ENCODE data around the gene ATXN7L1.

Gene ATXN7L1

GRCh38 chr7:105778956-105779355 is 97.4 kb downstream of the ATXN7L1 start:
- DNase-seq (ENCODE audit: low read depth), result no peak

GRCh38 chr7:105776986-105777910 is 99.2 kb downstream of the ATXN7L1 start:
- DNase-seq (ENCODE audit: low read depth), result no peak

- DNase-seq (ENCODE audit: low read depth), result no peak
Measured at GRCh38 chr7:105776068-105776790, 100.2 kb downstream of the ATXN7L1 start.

GRCh38 chr7:105775580-105775979 is 100.8 kb downstream of the ATXN7L1 start:
- DNase-seq (ENCODE audit: low read depth), result no peak

- DNase-seq (ENCODE audit: low read depth), result no peak
Measured at GRCh38 chr7:105773030-105773460, 103.4 kb downstream of the ATXN7L1 start.

GRCh38 chr7:105769901-105770628 is 106.3 kb downstream of the ATXN7L1 start:
- no peak for DNase-seq (ENCODE audit: low read depth)

GRCh38 chr7:105768898-105769507 is 107.4 kb downstream of the ATXN7L1 start:
- DNase-seq (ENCODE audit: low read depth), result no peak

- DNase-seq (ENCODE audit: low read depth), result no peak
Measured at GRCh38 chr7:105768117-105768516, 108.3 kb downstream of the ATXN7L1 start.

GRCh38 chr7:105766421-105767073 is 109.9 kb downstream of the ATXN7L1 start:
- DNase-seq (ENCODE audit: low read depth), result no peak

- no peak for DNase-seq (ENCODE audit: low read depth)
Measured at GRCh38 chr7:105765846-105766245, 110.6 kb downstream of the ATXN7L1 start.

- DNase-seq (ENCODE audit: low read depth), result no peak
Measured at GRCh38 chr7:105764506-105764905, 111.9 kb downstream of the ATXN7L1 start.

- DNase-seq (ENCODE audit: low read depth), result no peak
Measured at GRCh38 chr7:105760551-105761447, 115.6 kb downstream of the ATXN7L1 start.

- no peak for DNase-seq (ENCODE audit: low read depth)
Measured at GRCh38 chr7:105759670-105760550, 116.5 kb downstream of the ATXN7L1 start.

GRCh38 chr7:105756367-105756766 is 120.0 kb downstream of the ATXN7L1 start:
- no peak for DNase-seq (ENCODE audit: low read depth)

- DNase-seq (ENCODE audit: low read depth), result no peak
Measured at GRCh38 chr7:105752671-105753275, 123.6 kb downstream of the ATXN7L1 start.

- no peak for DNase-seq (ENCODE audit: low read depth)
Measured at GRCh38 chr7:105751054-105751453, 125.3 kb downstream of the ATXN7L1 start.

- DNase-seq (ENCODE audit: low read depth), result no peak
Measured at GRCh38 chr7:105748701-105749100, 127.7 kb downstream of the ATXN7L1 start.

- no peak for DNase-seq (ENCODE audit: low read depth)
Measured at GRCh38 chr7:105745681-105746330, 130.6 kb downstream of the ATXN7L1 start.
